ENCODE results near the gene NKAIN2.

DNA sequence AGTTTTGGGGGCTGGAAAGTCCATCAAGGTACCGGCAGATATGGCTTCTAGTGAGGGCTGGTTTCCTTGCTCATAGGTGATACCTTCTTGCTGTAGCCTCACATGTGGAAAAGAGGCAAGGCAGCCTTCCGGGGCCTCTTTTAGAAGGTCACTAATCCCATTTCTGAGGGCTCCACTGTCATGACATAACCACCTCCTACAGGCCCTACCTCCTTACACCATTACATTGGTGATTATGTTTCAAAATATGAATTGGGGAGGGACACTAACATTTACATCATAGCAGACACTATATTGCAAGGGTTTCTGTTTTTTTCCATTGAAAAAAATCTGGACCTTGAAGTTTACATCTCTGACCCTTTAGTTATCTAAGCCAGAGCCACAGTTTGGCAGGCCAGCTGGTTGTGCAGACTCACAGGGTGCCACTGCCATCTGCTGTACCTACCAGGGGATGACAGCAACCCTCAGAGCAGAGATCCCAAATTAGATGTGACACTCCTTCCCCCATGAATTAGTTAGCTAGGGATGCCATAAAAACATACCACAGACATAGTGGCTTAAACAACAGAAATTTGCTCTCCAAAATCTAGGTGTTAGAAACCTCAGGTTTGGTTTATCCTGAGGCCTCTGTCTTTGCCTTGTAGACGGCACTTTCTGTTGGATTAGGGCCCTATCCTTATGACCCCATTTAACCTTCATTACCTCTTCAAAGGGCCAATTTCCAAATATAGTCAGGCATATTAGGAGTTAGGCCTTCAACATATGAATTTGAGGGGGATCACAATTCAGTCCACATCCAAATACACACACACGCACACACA, 992.2 kb downstream of the NKAIN2 start:
- TF ChIP-seq ZNF311 (CRISPR knock-in tag; IDR thresholded peaks at IDR 0.05), result no peak
- no peak for TF ChIP-seq MCM3 (IDR thresholded peaks at IDR 0.05)
- no peak for TF ChIP-seq EHMT2 (IDR thresholded peaks at IDR 0.05)
- TF ChIP-seq MED1 (CRISPR knock-in tag; IDR thresholded peaks at IDR 0.05; ENCODE audit: borderline replicate concordance), result no peak
- TF ChIP-seq TCFL5 (CRISPR knock-in tag; conservative IDR thresholded peaks at IDR 0.05), result no peak
- TF ChIP-seq SP2 (IDR thresholded peaks at IDR 0.05; ENCODE audit: extremely low read depth, low read depth, low read length, poor library complexity, severe bottlenecking), result no peak
- TF ChIP-seq ZNF766 (CRISPR knock-in tag; conservative IDR thresholded peaks at IDR 0.05), result no peak
- no peak for TF ChIP-seq RCOR1 (IDR thresholded peaks at IDR 0.05; ENCODE audit: borderline replicate concordance in 1 of 2, low read depth in 2 of 2, low read length in 2 of 2)
- no peak for TF ChIP-seq HDAC1 (IDR thresholded peaks at IDR 0.05)
